ENCODE measurements around the gene RPGRIP1.
"Not testable (repeated sequence)": the region's sequence is repeated elsewhere in the genome, so short reads cannot be mapped to it uniquely, and the experiment has no call there.

The RPGRIP1 gene

GRCh38 chr14:21298358-21298757 is 18.5 kb downstream of the RPGRIP1 start:
- Mint-ChIP-seq H3K4me3 (no peak overlapping the region), H3K4me1 (no peaks in the 10 kb centered on the region), H3K27ac (no peak overlapping the region), H3K36me3 (ENCODE audit: low read depth) (no peaks in the 10 kb centered on the region), H3K9me3 (no peaks in the 10 kb centered on the region), H3K27me3 (ENCODE audit: low read depth) (peaks cover 8% of the 10 kb centered on the region)
- no peak for TF ChIP-seq CTCF (IDR thresholded peaks at IDR 0.05; ENCODE audit: unreplicated experiment in 3 of 3)

GRCh38 chr14:21299562-21300130 is 19.8 kb downstream of the RPGRIP1 start:
- no peaks in the 10 kb centered on the region for H3K9me3 Mint-ChIP-seq
- no peak overlapping the region for H3K4me3 Mint-ChIP-seq
- no peak for TF ChIP-seq CTCF (IDR thresholded peaks at IDR 0.05; ENCODE audit: unreplicated experiment in 3 of 3)
- no peaks in the 10 kb centered on the region for H3K4me1 Mint-ChIP-seq
- H3K27ac Mint-ChIP-seq = no peak overlapping the region
- peaks cover 9% of the 10 kb centered on the region for H3K27me3 Mint-ChIP-seq (ENCODE audit: low read depth)
- no peaks in the 10 kb centered on the region for H3K36me3 Mint-ChIP-seq (ENCODE audit: low read depth)

GRCh38 chr14:21300892-21301291 is 21.0 kb downstream of the RPGRIP1 start:
- no peak overlapping the region for H3K27ac Mint-ChIP-seq
- peak overlapping the region; percentile 24 to 61 (median 33) for H3K4me3 Mint-ChIP-seq
- TF ChIP-seq CTCF (IDR thresholded peaks at IDR 0.05; ENCODE audit: unreplicated experiment in 3 of 3) = no peak
- peaks cover 13% of the 10 kb centered on the region for H3K27me3 Mint-ChIP-seq (ENCODE audit: low read depth)
- no peaks in the 10 kb centered on the region for H3K9me3 Mint-ChIP-seq
- H3K4me1 Mint-ChIP-seq = no peaks in the 10 kb centered on the region
- H3K36me3 Mint-ChIP-seq (ENCODE audit: low read depth) = no peaks in the 10 kb centered on the region

- no peak overlapping the region for H3K4me3 Mint-ChIP-seq
- no peak for TF ChIP-seq CTCF (IDR thresholded peaks at IDR 0.05; ENCODE audit: unreplicated experiment in 3 of 3)
- H3K36me3 Mint-ChIP-seq (ENCODE audit: low read depth) = no peaks in the 10 kb centered on the region
- peaks cover 13% of the 10 kb centered on the region for H3K27me3 Mint-ChIP-seq (ENCODE audit: low read depth)
- H3K4me1 Mint-ChIP-seq = peaks cover under 1% of the 10 kb centered on the region
- H3K27ac Mint-ChIP-seq = no peak overlapping the region
- no peaks in the 10 kb centered on the region for H3K9me3 Mint-ChIP-seq
Observed at GRCh38 chr14:21302013-21302835, 22.3 kb downstream of the RPGRIP1 start.

GRCh38 chr14:21302836-21303140 is 22.9 kb downstream of the RPGRIP1 start:
- H3K9me3 Mint-ChIP-seq; H3K36me3 Mint-ChIP-seq (ENCODE audit: low read depth); H3K4me3 Mint-ChIP-seq; H3K4me1 Mint-ChIP-seq; H3K27ac Mint-ChIP-seq: not testable (repeated sequence)
- peaks cover 13% of the 10 kb centered on the region for H3K27me3 Mint-ChIP-seq (ENCODE audit: low read depth)

GRCh38 chr14:21307637-21308036 is 27.8 kb downstream of the RPGRIP1 start:
- Mint-ChIP-seq H3K27ac (peak overlapping the region; percentile 22 to 86 (median 86)), H3K9me3 (no peaks in the 10 kb centered on the region), H3K27me3 (ENCODE audit: low read depth) (peaks cover 5% of the 10 kb centered on the region), H3K4me3 (peak overlapping the region; percentile 80 to 82 (median 80)), H3K36me3 (ENCODE audit: low read depth) (no peaks in the 10 kb centered on the region), H3K4me1 (peaks cover 19% of the 10 kb centered on the region)
- TF ChIP-seq CTCF (IDR thresholded peaks at IDR 0.05; ENCODE audit: unreplicated experiment in 3 of 3) = no peak

Data from nephron (organoid).